ELF-1 (cell line): ENCODE measurements around the gene HOOK2.
"Not testable (repeated sequence)": the region's sequence is repeated elsewhere in the genome, so short reads cannot be mapped to it uniquely, and the experiment has no call there.

Source experiments
- DNase-seq: peaks from one replicate; pipeline ENCODE4 v3.0.0-alpha.2; 2016; ENCODE audit warnings: low read depth, low spot score

HOOK2 gene

GRCh38 chr19:12754465-12755196 lies 20.7 kb downstream of the HOOK2 start:
- DNase-seq = peak; percentile 46

- DNase-seq = no peak
Measured at GRCh38 chr19:12752056-12752781, 23.1 kb downstream of the HOOK2 start.

- no peak for DNase-seq
Measured at GRCh38 chr19:12751635-12752034, 23.7 kb downstream of the HOOK2 start, which contains the start of gene BEST2. BEST2 (plus strand) TSS chr19:12751791; CDS start chr19:12752593, 802 bp downstream.

GRCh38 chr19:12750851-12751250 lies 24.5 kb downstream of the HOOK2 start:
- DNase-seq = no peak

- DNase-seq = no peak
Measured at GRCh38 chr19:12749938-12750521, 25.3 kb downstream of the HOOK2 start.

- no peak for DNase-seq
Measured at GRCh38 chr19:12748489-12748888, 26.9 kb downstream of the HOOK2 start.

GRCh38 chr19:12745166-12745897 lies 30.0 kb downstream of the HOOK2 start:
- peak; percentile 39 for DNase-seq

GRCh38 chr19:12737835-12738351 lies 37.5 kb downstream of the HOOK2 start:
- DNase-seq = no peak

GRCh38 chr19:12736995-12737834 lies 38.1 kb downstream of the HOOK2 start, which contains the start of gene GET3:
GET3 (plus strand) TSS chr19:12737497; CDS start chr19:12737506, 9 bp downstream.
- peak; percentile 100 for DNase-seq

- DNase-seq = peak; percentile 34
Measured at GRCh38 chr19:12733369-12734214, 41.8 kb downstream of the HOOK2 start.

GRCh38 chr19:12731337-12731736 lies 44.0 kb downstream of the HOOK2 start:
- DNase-seq = no peak

GRCh38 chr19:12730064-12730463 lies 45.3 kb downstream of the HOOK2 start:
- no peak for DNase-seq

GRCh38 chr19:12727745-12728433 lies 47.5 kb downstream of the HOOK2 start:
- no peak for DNase-seq

- DNase-seq = no peak
Measured at GRCh38 chr19:12726988-12727316, 48.4 kb downstream of the HOOK2 start.

- not testable (repeated sequence) for DNase-seq
Measured at GRCh38 chr19:12725612-12726011, 49.7 kb downstream of the HOOK2 start.

- DNase-seq = peak; percentile 89
Measured at GRCh38 chr19:12723641-12724426, 51.5 kb downstream of the HOOK2 start, which contains the start of gene TNPO2. TNPO2 (minus strand) TSS chr19:12723932; CDS start chr19:12720977, 2,955 bp downstream.

- no peak for DNase-seq
Measured at GRCh38 chr19:12723381-12723640, 52.0 kb downstream of the HOOK2 start.

GRCh38 chr19:12722566-12723380 lies 52.6 kb downstream of the HOOK2 start:
- DNase-seq = peak; percentile 98
